Bronchial epithelial cell (primary cell): ENCODE results near the gene NRP1. TPM values are rescaled to one million over a fixed set of nuclear protein-coding genes. Genes with fewer than 3 reads are reported as not detected.
A peak's percentile ranks its signal among the peaks of the same experiment; 100 is the strongest.

Source experiments
- DNase-seq: peaks from one replicate; pipeline ENCODE4 v3.0.0-alpha.2; 2010; ENCODE audit warnings: low read depth
- FAIRE-seq: peaks from 2 replicates; lab custom pipeline; 2011; peaks lifted over from hg19 to GRCh38; lab: Jason Lieb, UNC
- H3K27me3 ChIP-seq: 2 replicates; pipeline ENCODE4 v1.5.1; 2011; ENCODE audit warnings: low read length; ENCODE audit not compliant: control insufficient read depth, insufficient read depth
- H3K36me3 ChIP-seq: 2 replicates; pipeline ENCODE4 v1.5.1; 2011; ENCODE audit warnings: low read length; ENCODE audit not compliant: control insufficient read depth, insufficient read depth
- H3K4me3 ChIP-seq: 2 replicates; pipeline ENCODE4 v1.5.1; 2011; ENCODE audit warnings: mild to moderate bottlenecking, low read depth, low read length, control low read depth
- CTCF ChIP-seq: IDR thresholded peaks from 2 replicates; pipeline ENCODE4 v1.5.1; 2011; ENCODE audit warnings: mild to moderate bottlenecking, moderate library complexity, low read length, control low read depth, inconsistent platforms; ENCODE audit not compliant: insufficient read depth, severe bottlenecking
- total RNA-seq: library from RNA; depleted of rRNA; stranded (reverse); fragments of >200 nt; gene quantifications from 2 replicates; pipeline ENCODE4 v1.2.1, GENCODE V29; 2014

The NRP1 gene
- total RNA-seq, 1 donor from 2014 or later, result 21.6 TPM

GRCh38 chr10:33196377-33196706, 138.1 kb downstream of the NRP1 start:
- no peak for TF ChIP-seq CTCF
- peaks cover 1% of the 10 kb centered on the region for H3K36me3 ChIP-seq
- no peaks in the 10 kb centered on the region for H3K27me3 ChIP-seq
- no peak for FAIRE-seq
- DNase-seq, result no peak
- no peak overlapping the region for H3K4me3 ChIP-seq

- Histone ChIP-seq H3K27me3 (no peaks in the 10 kb centered on the region), H3K36me3 (peaks cover 1% of the 10 kb centered on the region), H3K4me3 (no peak overlapping the region)
- DNase-seq, result no peak
- TF ChIP-seq CTCF, result no peak
- no peak for FAIRE-seq
Observed at GRCh38 chr10:33195608-33196376, 138.7 kb downstream of the NRP1 start.

- FAIRE-seq, result no peak
- Histone ChIP-seq H3K27me3 (no peaks in the 10 kb centered on the region), H3K36me3 (no peaks in the 10 kb centered on the region), H3K4me3 (no peak overlapping the region)
- DNase-seq, result peak; percentile 84
- TF ChIP-seq CTCF, result no peak
Observed at GRCh38 chr10:33193701-33194521, 140.6 kb downstream of the NRP1 start.

- no peaks in the 10 kb centered on the region for H3K36me3 ChIP-seq
- DNase-seq (peak; percentile 77), FAIRE-seq (no peak)
- H3K27me3 ChIP-seq, result no peaks in the 10 kb centered on the region
- no peak overlapping the region for H3K4me3 ChIP-seq
- peak; percentile 71 for TF ChIP-seq CTCF
Observed at GRCh38 chr10:33193057-33193700, 141.3 kb downstream of the NRP1 start.

- H3K27me3 ChIP-seq, result no peaks in the 10 kb centered on the region
- TF ChIP-seq CTCF, result no peak
- no peak overlapping the region for H3K4me3 ChIP-seq
- FAIRE-seq (no peak), DNase-seq (no peak)
- no peaks in the 10 kb centered on the region for H3K36me3 ChIP-seq
Observed at GRCh38 chr10:33192190-33192589, 142.3 kb downstream of the NRP1 start.
